IMR-90 (cell line): Measurements from ENCODE around the gene PI3. TPM values are rescaled to one million over a fixed set of nuclear protein-coding genes. Genes with fewer than 3 reads are reported as not detected.
"Not testable (repeated sequence)": the region's sequence is repeated elsewhere in the genome, so short reads cannot be mapped to it uniquely, and the experiment has no call there.

Experiments used
- ATAC-seq: fragments of 200-7000 bp; cut with Tn5 transposase; 2 replicates; pipeline ENCODE4 v1.9.1; 2020; ENCODE audit warnings: low read depth, mild to moderate bottlenecking, moderate library complexity
- BruUV-seq: library from RNA; stranded (reverse); fragments of 400-500 nt; replicated peaks from 2 replicates; lab custom pipeline; 2021; lab: Mats Ljungman, UMichigan
- CTCF ChIA-PET: fragments of 300-600 bp; formaldehyde crosslinking; extraction: SDS; loops from one replicate; lab custom pipeline; 2021; ENCODE audit warnings: antibody characterized with exemption; lab: Yijun Ruan, JAX
- POLR2A ChIA-PET: fragments of 300-600 bp; sonication (Branson Sonifier 250); formaldehyde crosslinking; loops from one replicate; lab custom pipeline; 2022; ENCODE audit warnings: antibody characterized with exemption; ENCODE audit not compliant: unreplicated experiment; lab: Charles Lee
- DNase-seq: peaks from one replicate; pipeline ENCODE4 v3.0.0; 2013
- H2AFZ ChIP-seq: replicated peaks from 2 replicates; pipeline ENCODE3; 2013; ENCODE audit warnings: low read length, mild to moderate bottlenecking; ENCODE audit not compliant: poor library complexity
- H2AK5ac ChIP-seq: 2 replicates; pipeline ENCODE4 v1.6.1; 2013; ENCODE audit warnings: low read depth, low read length, inconsistent platforms
- H2AK9ac ChIP-seq: replicated peaks from 2 replicates; pipeline ENCODE3; 2013; ENCODE audit warnings: mild to moderate bottlenecking, low read depth, low read length, moderate library complexity; ENCODE audit not compliant: poor library complexity
- H2BK120ac ChIP-seq: 2 replicates; pipeline ENCODE4 v1.6.1; 2013; ENCODE audit warnings: low read depth, low read length, inconsistent platforms
- H2BK15ac ChIP-seq: 3 replicates; pipeline ENCODE4 v1.6.1; 2013; ENCODE audit warnings: low read depth, low read length, inconsistent platforms
- H2BK20ac ChIP-seq: 2 replicates; pipeline ENCODE4 v1.6.1; 2013; ENCODE audit warnings: low read depth, mild to moderate bottlenecking, inconsistent platforms, low read length, moderate library complexity
- H2BK5ac ChIP-seq: 2 replicates; pipeline ENCODE4 v1.6.1; 2013; ENCODE audit warnings: mild to moderate bottlenecking, low read depth, low read length, inconsistent platforms; ENCODE audit not compliant: poor library complexity, severe bottlenecking
- H3K14ac ChIP-seq: replicated peaks from 2 replicates; pipeline ENCODE4 v1.6.1; 2013; ENCODE audit warnings: low read depth, low read length, inconsistent platforms
- H3K18ac ChIP-seq: 2 replicates; pipeline ENCODE4 v1.6.1; 2013; ENCODE audit warnings: low read depth, low read length, control low read depth
- H3K23ac ChIP-seq: 2 replicates; pipeline ENCODE4 v1.6.1; 2013; ENCODE audit warnings: low read depth, low read length, inconsistent platforms
- H3K27ac ChIP-seq: 2 replicates; pipeline ENCODE4 v1.5.1; 2013; ENCODE audit warnings: mild to moderate bottlenecking, control low read depth, low read length; ENCODE audit not compliant: insufficient read depth
- H3K27me3 ChIP-seq: 2 replicates; pipeline ENCODE4 v1.6.1; 2013; ENCODE audit warnings: low read length; ENCODE audit not compliant: control insufficient read depth, insufficient read depth
- H3K36me3 ChIP-seq: 2 replicates; pipeline ENCODE4 v1.6.1; 2013; ENCODE audit warnings: low read length, mixed read lengths; ENCODE audit not compliant: control insufficient read depth, insufficient read depth
- H3K4ac ChIP-seq: 2 replicates; pipeline ENCODE4 v1.6.1; 2013; ENCODE audit warnings: low read depth, low read length, inconsistent platforms
- H3K4me1 ChIP-seq: 2 replicates; pipeline ENCODE4 v1.6.1; 2013; ENCODE audit warnings: low read length, mixed read lengths; ENCODE audit not compliant: control insufficient read depth, insufficient read depth
- H3K4me2 ChIP-seq: 2 replicates; pipeline ENCODE4 v1.6.1; 2013; ENCODE audit warnings: low read depth, mild to moderate bottlenecking, control low read depth, low read length, moderate library complexity
- H3K4me3 ChIP-seq: 2 replicates; pipeline ENCODE4 v1.5.1; 2013; ENCODE audit warnings: low read depth, mild to moderate bottlenecking, control low read depth, low read length, moderate library complexity; ENCODE audit not compliant: insufficient read depth
- H3K56ac ChIP-seq: 2 replicates; pipeline ENCODE4 v1.6.1; 2013; ENCODE audit warnings: low read length, inconsistent platforms; ENCODE audit not compliant: insufficient read depth; ENCODE audit errors: extremely low read depth
- H3K79me1 ChIP-seq, 2 experiments: 2 replicates each; pipeline ENCODE4 v1.6.1; 2013; ENCODE audit warnings: low read length in 2 of 2, inconsistent platforms in 1 of 2, low read depth in 1 of 2
- H3K9ac ChIP-seq: 2 replicates; pipeline ENCODE4 v1.6.1; 2013; ENCODE audit warnings: low read depth, low read length, control low read depth
- H3K9me1 ChIP-seq: 2 replicates; pipeline ENCODE4 v1.6.1; 2013; ENCODE audit warnings: low read length, inconsistent platforms; ENCODE audit not compliant: insufficient read depth
- H3K9me3 ChIP-seq: 2 replicates; pipeline ENCODE4 v1.6.1; 2013; ENCODE audit warnings: low read length; ENCODE audit not compliant: control insufficient read depth, insufficient read depth
- H4K20me1 ChIP-seq: 2 replicates; pipeline ENCODE4 v1.6.1; 2013; ENCODE audit warnings: low read length, inconsistent platforms; ENCODE audit not compliant: insufficient read depth
- H4K5ac ChIP-seq: 2 replicates; pipeline ENCODE4 v1.6.1; 2013; ENCODE audit warnings: mild to moderate bottlenecking, low read depth, low read length, control low read depth
- H4K8ac ChIP-seq, 2 experiments: 2 replicates each; pipeline ENCODE4 v1.6.1; 2013; ENCODE audit warnings: low read depth in 2 of 2, low read length in 2 of 2, control low read depth in 1 of 2, inconsistent platforms in 1 of 2
- H4K91ac ChIP-seq: 2 replicates; pipeline ENCODE4 v1.6.1; 2013; ENCODE audit warnings: low read depth, low read length, inconsistent platforms; ENCODE audit not compliant: insufficient read depth
- BHLHE40 ChIP-seq: fragments of 150-350 bp; IDR thresholded peaks from 2 replicates; pipeline ENCODE4 v1.6.1; 2016; ENCODE audit warnings: mild to moderate bottlenecking, low read depth, low read length
- CTCF ChIP-seq: conservative IDR thresholded peaks from 2 replicates; pipeline ENCODE4 v1.5.1; 2012; ENCODE audit warnings: mild to moderate bottlenecking, low read depth, low read length, improper control_type of control experiment
- NFE2L2 ChIP-seq: fragments of 150-350 bp; IDR thresholded peaks from 2 replicates; pipeline ENCODE4 v1.6.1; 2016; ENCODE audit warnings: low read depth, mild to moderate bottlenecking, low read length
- RAD21 ChIP-seq: IDR thresholded peaks from 2 replicates; pipeline ENCODE4 v1.6.1; 2012; ENCODE audit warnings: low read length, improper control_type of control experiment
- SMC3 ChIP-seq: fragments of 150-350 bp; IDR thresholded peaks from 2 replicates; pipeline ENCODE4 v1.6.1; 2016; ENCODE audit warnings: low read depth, mild to moderate bottlenecking, antibody characterized with exemption, low read length, moderate library complexity
- WGBS, 2 experiments: methylation state at CpG; one replicate each; pipeline versions ENCODE4 v1.1.5 to v1.1.7; 2013; ENCODE audit warnings: missing lambda C conversion rate in 2 of 2; ENCODE audit not compliant: insufficient read length in 1 of 2; ENCODE audit errors: extremely low coverage in 2 of 2; 5-methylcytosine and 5-hydroxymethylcytosine counted together
- dilution Hi-C: fragments of 300-500 bp; cut with HindIII; formaldehyde crosslinking; loops from one replicate; pipeline ENCODE4 v1.14.3; 2018; ENCODE audit warnings: low sequenced_read_pairs; ENCODE audit not compliant: unreplicated experiment
- in situ Hi-C: fragments of 300-500 bp; cut with MboI; formaldehyde crosslinking; loops from 3 replicates; pipeline ENCODE4 v1.14.3; 2019; ENCODE audit warnings: low sequenced_read_pairs, inconsistent platforms, mixed read lengths
- intact Hi-C: fragments of 100-400 bp; cut with micrococcal nuclease; formaldehyde crosslinking; loops from 2 replicates; pipeline ENCODE4 v1.10.0; 2022
- polyA plus RNA-seq, 3 experiments: library from polyadenylated mRNA; depleted of rRNA; stranded (reverse); fragments of >200 nt; gene quantifications; 2 replicates each; pipeline ENCODE4 v1.2.3, GENCODE V29; 2012; ENCODE audit warnings: low replicate concordance in 1 of 3
- total RNA-seq: library from RNA; depleted of rRNA; stranded (reverse); fragments of >200 nt; gene quantifications from 2 replicates; pipeline ENCODE4 v1.2.3, GENCODE V29; 2012

PI3 gene
- total and polyA plus RNA-seq, 2 of the 4 experiments (the other 2 are of a cell fraction), result not detected

- Histone ChIP-seq H3K9me1 (no peaks in the 10 kb centered on the region), H2AFZ (no peak overlapping the region), H2BK120ac (no peak overlapping the region), H3K18ac (no peak overlapping the region), H3K27me3 (peaks cover 3% of the 10 kb centered on the region), H4K91ac (no peak overlapping the region), H3K4me1 (no peaks in the 10 kb centered on the region), H3K56ac (no peak overlapping the region), H3K14ac (no peak overlapping the region), H2AK9ac (no peak overlapping the region), H3K36me3 (no peaks in the 10 kb centered on the region), H3K9ac (no peak overlapping the region), H2BK20ac (no peak overlapping the region), H3K79me1 (no peaks in the 10 kb centered on the region), H2BK15ac (no peak overlapping the region), H4K20me1 (no peaks in the 10 kb centered on the region), H3K4me3 (no peak overlapping the region), H3K4ac (no peak overlapping the region), H3K4me2 (no peak overlapping the region), H3K9me3 (no peaks in the 10 kb centered on the region), H3K27ac (no peak overlapping the region), H2AK5ac (no peak overlapping the region), H4K5ac (no peak overlapping the region), H3K23ac (no peak overlapping the region), H4K8ac (no peak overlapping the region), H2BK5ac (no peak overlapping the region)
- ChIA-PET CTCF (no interaction called here), POLR2A (no interaction called here)
- BruUV-seq, result no TSS peak
- ATAC-seq, result no peak
- 67% methylated on average over 1 of the region's 20 CpGs; no CpG with 5 or more reads in 1 of the 2 experiments for WGBS, 2 experiments
- intact Hi-C loops (no loop called here), dilution Hi-C loops (no loop called here), in situ Hi-C loops (no loop called here)
- DNase-seq, result no peak
- TF ChIP-seq BHLHE40 (no peak), CTCF (peak; percentile 36; the same call in 1 of the 2 replicates), RAD21 (no peak), SMC3 (0 out of 2 replicates have a peak, but pooled peaks have one; percentile 11), NFE2L2 (no peak)
Observed at GRCh38 chr20:45138561-45139300, 36.0 kb upstream of the PI3 start.

- in situ Hi-C loops, H3K23ac ChIP-seq, H3K9me3 ChIP-seq, H3K4me1 ChIP-seq, H3K9ac ChIP-seq, H3K18ac ChIP-seq, H4K8ac ChIP-seq, H2BK5ac ChIP-seq, H2BK20ac ChIP-seq, intact Hi-C loops, H3K4me3 ChIP-seq, POLR2A ChIA-PET, H3K56ac ChIP-seq, H2AK9ac ChIP-seq, H3K9me1 ChIP-seq, H3K79me1 ChIP-seq, DNase-seq, H3K14ac ChIP-seq, H2BK15ac ChIP-seq, H3K27ac ChIP-seq, ATAC-seq, H3K4me2 ChIP-seq, H4K5ac ChIP-seq, H2BK120ac ChIP-seq, dilution Hi-C loops, BruUV-seq, H2AFZ ChIP-seq, H2AK5ac ChIP-seq, H4K91ac ChIP-seq, H4K20me1 ChIP-seq, H3K27me3 ChIP-seq, CTCF ChIA-PET, H3K36me3 ChIP-seq, H3K4ac ChIP-seq: not testable (repeated sequence)
- WGBS, 2 experiments, result no CpG with 5 or more reads among the region's 5 CpGs
Observed at GRCh38 chr20:45139733-45140375, 34.8 kb upstream of the PI3 start.
